Osteocyte (in vitro differentiated cells): Measurements from ENCODE around the gene FOXO1. TPM values are rescaled to one million over a fixed set of nuclear protein-coding genes. Genes with fewer than 3 reads are reported as not detected.
"Not testable (repeated sequence)": the region's sequence is repeated elsewhere in the genome, so short reads cannot be mapped to it uniquely, and the experiment has no call there.

ENCODE experiments used
- DNase-seq: peaks from one replicate; pipeline ENCODE4 v3.0.0; 2021; ENCODE audit warnings: mixed read lengths; ENCODE audit not compliant: unreplicated experiment; ENCODE audit errors: extremely low spot score
- H3K27ac Mint-ChIP-seq: one replicate; pipeline ENCODE4 v1.8.0; 2021; ENCODE audit warnings: mild to moderate bottlenecking, mixed read lengths; ENCODE audit not compliant: unreplicated experiment
- H3K27me3 Mint-ChIP-seq: one replicate; pipeline ENCODE4 v1.8.0; 2021; ENCODE audit warnings: mixed read lengths; ENCODE audit not compliant: unreplicated experiment
- H3K36me3 Mint-ChIP-seq: one replicate; pipeline ENCODE4 v1.8.0; 2021; ENCODE audit warnings: mixed read lengths; ENCODE audit not compliant: unreplicated experiment
- H3K4me1 Mint-ChIP-seq: one replicate; pipeline ENCODE4 v1.8.0; 2021; ENCODE audit warnings: mixed read lengths; ENCODE audit not compliant: unreplicated experiment
- H3K4me3 Mint-ChIP-seq: one replicate; pipeline ENCODE4 v1.8.0; 2021; ENCODE audit warnings: mild to moderate bottlenecking, moderate library complexity, mixed read lengths; ENCODE audit not compliant: unreplicated experiment
- H3K9me3 Mint-ChIP-seq: one replicate; pipeline ENCODE4 v1.8.0; 2021; ENCODE audit warnings: mixed read lengths; ENCODE audit not compliant: unreplicated experiment
- long read RNA-seq: library from polyadenylated mRNA; unstranded; transcript quantifications from one replicate; pipeline ENCODE4 v2.0.0, GENCODE V29; 2021
- total RNA-seq: library from RNA; stranded (reverse); gene quantifications from 2 replicates; pipeline ENCODE4 v1.2.1, GENCODE V29; 2021
- TF ChIP-seq, protein P1 (sequence below): fragments of 200-600 bp; sonication (generic); IDR thresholded peaks from 2 replicates; pipeline ENCODE4 v1.5.0; 2021; ENCODE audit warnings: antibody characterized with exemption, mild to moderate bottlenecking, moderate library complexity

FOXO1 gene
- 8.6 and 10.0 TPM in 2 replicates for total RNA-seq
- long read RNA-seq, partial matches to known transcripts, result 5 of 6 reads
- long read RNA-seq, other reads (novel, unspliced or antisense), result 1 of 6 reads

DNA sequence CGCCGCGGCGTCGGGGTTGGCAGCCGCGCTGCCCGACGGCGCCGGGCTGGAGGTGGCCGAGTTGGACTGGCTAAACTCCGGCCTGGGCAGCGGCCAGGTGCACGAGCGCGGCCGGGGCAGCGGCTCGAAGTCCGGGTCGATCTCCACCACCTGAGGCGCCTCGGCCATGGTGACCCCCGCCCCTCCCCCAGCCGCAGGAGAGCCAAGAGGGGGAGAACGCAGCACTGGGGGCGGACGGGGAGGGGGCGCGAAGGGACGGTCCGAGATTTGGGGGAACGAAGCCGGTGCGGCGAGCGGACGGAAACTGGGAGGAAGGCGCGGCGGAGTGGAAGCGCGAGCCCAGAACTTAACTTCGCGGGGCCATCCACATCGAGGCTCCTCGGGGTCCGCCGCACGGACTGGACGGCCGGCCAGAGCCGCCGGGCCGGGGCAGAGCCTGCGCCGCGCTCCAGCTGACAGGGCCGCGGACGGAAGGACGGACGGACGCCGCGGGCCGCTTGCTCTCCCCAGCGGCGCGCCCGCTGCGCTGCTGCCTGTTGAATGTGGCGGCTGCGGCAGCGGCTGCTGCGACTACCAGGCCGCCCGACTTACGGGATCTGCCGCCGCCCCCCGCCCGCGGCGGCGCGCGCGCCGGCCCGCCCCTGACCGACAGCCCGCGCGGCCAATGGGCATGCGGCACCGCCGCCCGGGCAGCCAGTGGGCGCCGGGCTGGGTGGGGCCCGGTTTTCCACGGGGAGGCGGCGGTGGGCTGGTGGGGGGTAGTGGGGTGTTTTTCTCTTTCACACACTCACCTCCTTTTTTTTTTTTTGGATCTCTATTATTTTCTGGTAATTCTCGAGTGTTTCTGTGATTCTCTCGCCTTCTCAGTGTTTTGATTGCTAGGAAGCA is at the start of gene FOXO1:
FOXO1 (minus strand) TSS at position 597 of the 888 bp plus-strand sequence; CDS start at position 168, 429 bp downstream.
- TF ChIP-seq, protein P1, sequence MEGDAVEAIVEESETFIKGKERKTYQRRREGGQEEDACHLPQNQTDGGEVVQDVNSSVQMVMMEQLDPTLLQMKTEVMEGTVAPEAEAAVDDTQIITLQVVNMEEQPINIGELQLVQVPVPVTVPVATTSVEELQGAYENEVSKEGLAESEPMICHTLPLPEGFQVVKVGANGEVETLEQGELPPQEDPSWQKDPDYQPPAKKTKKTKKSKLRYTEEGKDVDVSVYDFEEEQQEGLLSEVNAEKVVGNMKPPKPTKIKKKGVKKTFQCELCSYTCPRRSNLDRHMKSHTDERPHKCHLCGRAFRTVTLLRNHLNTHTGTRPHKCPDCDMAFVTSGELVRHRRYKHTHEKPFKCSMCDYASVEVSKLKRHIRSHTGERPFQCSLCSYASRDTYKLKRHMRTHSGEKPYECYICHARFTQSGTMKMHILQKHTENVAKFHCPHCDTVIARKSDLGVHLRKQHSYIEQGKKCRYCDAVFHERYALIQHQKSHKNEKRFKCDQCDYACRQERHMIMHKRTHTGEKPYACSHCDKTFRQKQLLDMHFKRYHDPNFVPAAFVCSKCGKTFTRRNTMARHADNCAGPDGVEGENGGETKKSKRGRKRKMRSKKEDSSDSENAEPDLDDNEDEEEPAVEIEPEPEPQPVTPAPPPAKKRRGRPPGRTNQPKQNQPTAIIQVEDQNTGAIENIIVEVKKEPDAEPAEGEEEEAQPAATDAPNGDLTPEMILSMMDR, result no peak
- peak within 1 kb of the TSS; percentile 84 for H3K4me3 Mint-ChIP-seq
- H3K9me3 Mint-ChIP-seq, result no peaks in the 10 kb centered on the region
- no peaks in the 10 kb centered on the region for H3K27me3 Mint-ChIP-seq
- peaks cover 27% of the 10 kb centered on the region for H3K4me1 Mint-ChIP-seq
- H3K27ac Mint-ChIP-seq, result peak within 1 kb of the TSS; percentile 81
- H3K36me3 Mint-ChIP-seq, result no peaks in the 10 kb centered on the region
- DNase-seq, result peak; percentile 96

DNA sequence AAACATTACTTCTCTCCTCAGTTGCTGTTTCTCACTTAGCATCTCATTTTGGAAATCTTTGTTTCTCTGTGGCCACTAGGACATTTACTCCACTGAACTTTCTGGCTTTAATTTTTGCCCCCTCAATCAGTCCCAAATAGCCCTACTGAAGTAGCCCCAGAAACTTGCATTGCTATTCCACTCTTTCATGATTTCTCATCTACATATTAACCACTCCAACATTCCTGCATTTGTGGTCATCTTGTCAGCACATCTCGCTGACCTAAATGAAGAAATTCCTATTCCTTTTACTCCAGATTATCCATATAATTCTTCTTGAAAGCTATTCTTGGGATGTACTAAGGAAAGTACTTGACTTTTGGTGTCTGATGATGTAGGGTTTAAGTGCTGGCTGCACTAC is 48.0 kb upstream of the FOXO1 start:
- DNase-seq, H3K4me1 Mint-ChIP-seq, H3K27ac Mint-ChIP-seq, H3K27me3 Mint-ChIP-seq, H3K4me3 Mint-ChIP-seq: not testable (repeated sequence)
- Mint-ChIP-seq H3K9me3 (peaks cover 15% of the 10 kb centered on the region), H3K36me3 (peaks cover 23% of the 10 kb centered on the region)

DNA sequence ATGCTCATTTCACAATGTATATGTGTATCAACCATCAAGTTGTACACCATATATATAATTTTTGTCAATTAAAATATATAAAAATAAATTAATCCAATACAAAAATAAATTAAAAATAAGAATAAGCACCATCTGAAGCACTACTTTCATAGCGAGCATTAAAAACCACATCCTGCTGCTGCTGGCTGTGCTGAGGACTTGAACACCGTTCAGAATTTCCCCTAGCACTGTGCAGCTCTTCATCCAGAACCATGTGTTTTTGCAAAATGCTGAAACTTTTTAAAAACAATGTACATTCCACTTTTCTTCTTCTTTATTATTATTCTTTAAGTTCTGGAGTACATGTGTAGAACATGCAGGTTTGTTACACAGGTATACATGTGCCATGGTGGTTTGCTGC is 40.0 kb upstream of the FOXO1 start:
- H3K36me3 Mint-ChIP-seq, result peaks cover 2% of the 10 kb centered on the region
- no peak overlapping the region for H3K27ac Mint-ChIP-seq
- H3K27me3 Mint-ChIP-seq, result no peaks in the 10 kb centered on the region
- H3K9me3 Mint-ChIP-seq, result peaks cover 40% of the 10 kb centered on the region
- H3K4me3 Mint-ChIP-seq, result no peak overlapping the region
- no peak for DNase-seq
- TF ChIP-seq, protein P1, result no peak
- H3K4me1 Mint-ChIP-seq, result no peaks in the 10 kb centered on the region

DNA sequence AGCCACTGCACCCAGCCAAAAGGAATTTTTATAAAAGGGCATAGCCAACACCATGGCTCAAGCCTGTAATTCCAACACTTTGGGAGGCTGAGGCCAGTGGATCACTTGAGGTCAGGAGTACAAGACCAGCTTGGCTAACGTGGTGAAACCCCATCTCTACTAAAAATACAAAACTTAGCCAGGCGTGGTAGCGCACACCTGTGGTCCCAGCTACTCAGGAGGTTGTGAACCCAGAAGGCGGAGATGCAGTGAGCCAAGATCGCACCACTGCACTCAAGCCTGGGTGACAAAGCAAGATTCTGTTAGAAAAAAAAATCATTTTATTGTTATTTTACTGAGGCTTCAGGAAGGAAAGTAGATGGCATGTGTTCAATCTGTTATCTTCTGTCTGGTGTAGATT is 31.3 kb upstream of the FOXO1 start:
- H3K4me3 Mint-ChIP-seq, result no peak overlapping the region

DNA sequence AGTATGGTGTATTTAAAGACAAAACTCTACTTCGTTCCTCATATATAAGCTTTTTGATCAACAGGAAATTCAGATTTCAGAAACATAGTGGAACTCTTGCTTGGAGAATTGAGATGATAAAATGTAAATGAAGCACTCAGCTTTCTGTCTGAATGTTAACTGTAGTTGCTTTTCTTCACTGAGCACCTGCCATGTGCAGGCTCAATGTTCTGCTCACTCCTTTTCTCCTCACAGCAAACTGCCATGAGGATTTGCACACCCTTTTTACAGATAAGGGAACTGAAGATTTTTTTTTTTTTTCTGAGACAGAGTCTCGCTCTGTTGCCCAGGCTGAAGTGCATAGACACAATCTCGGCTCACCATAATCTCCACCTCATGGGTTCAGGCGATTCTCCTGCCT is 28.0 kb upstream of the FOXO1 start:
- H3K4me3 Mint-ChIP-seq, result no peak overlapping the region
- H3K36me3 Mint-ChIP-seq, result no peaks in the 10 kb centered on the region
- TF ChIP-seq, protein P1, result no peak
- H3K9me3 Mint-ChIP-seq, result peaks cover 7% of the 10 kb centered on the region
- no peaks in the 10 kb centered on the region for H3K27me3 Mint-ChIP-seq
- H3K27ac Mint-ChIP-seq, result no peak overlapping the region
- peaks cover 3% of the 10 kb centered on the region for H3K4me1 Mint-ChIP-seq
- no peak for DNase-seq

More for the DNA sequence above, 31.3 kb upstream of the FOXO1 start:
- Mint-ChIP-seq H3K4me1 (peaks cover 2% of the 10 kb centered on the region), H3K27ac (no peak overlapping the region), H3K27me3 (no peaks in the 10 kb centered on the region), H3K36me3 (no peaks in the 10 kb centered on the region), H3K9me3 (no peaks in the 10 kb centered on the region)
- TF ChIP-seq, protein P1, result no peak
- no peak for DNase-seq
